ENCODE results near the gene TBC1D14.

- no peak for TF ChIP-seq EZH2phosphoT487 (IDR thresholded peaks at IDR 0.05; ENCODE audit: borderline replicate concordance, low read depth, low read length)
- no peak for TF ChIP-seq CTCF (conservative IDR thresholded peaks at IDR 0.05; ENCODE audit: low read length)
Observed at GRCh38 chr4:6946497-6946896, 36.9 kb downstream of the TBC1D14 start.
